A673 (cell line): ENCODE data around the gene CHCHD2. TPM values are rescaled to one million over a fixed set of nuclear protein-coding genes. Genes with fewer than 3 reads are reported as not detected.

Source experiments
- BruUV-seq: library from RNA; stranded (reverse); fragments of 400-500 nt; replicated peaks from 2 replicates; lab custom pipeline; 2021; lab: Mats Ljungman, UMichigan
- CTCF ChIA-PET: fragments of 300-600 bp; sonication (Branson Sonifier 250); formaldehyde crosslinking; loops from one replicate; lab custom pipeline; 2022; ENCODE audit warnings: antibody characterized with exemption; lab: Charles Lee
- POLR2A ChIA-PET: fragments of 300-600 bp; sonication (Branson Sonifier 250); formaldehyde crosslinking; loops from one replicate; lab custom pipeline; 2022; ENCODE audit warnings: antibody characterized with exemption; ENCODE audit not compliant: low non-redundant PET; lab: Charles Lee
- DNase-seq: peaks from one replicate; pipeline ENCODE4 v3.0.0-alpha.2; 2015; ENCODE audit warnings: low spot score
- H3K27ac ChIP-seq: fragments of 200-600 bp; sonication (generic); 2 replicates; pipeline ENCODE4 v1.5.1; 2016; ENCODE audit warnings: mixed run types, low read depth, mild to moderate bottlenecking, mixed read lengths, antibody characterized with exemption, low read length; ENCODE audit not compliant: poor library complexity, severe bottlenecking
- H3K27me3 ChIP-seq: fragments of 200-600 bp; sonication (generic); replicated peaks from 2 replicates; pipeline ENCODE4 v1.6.1; 2017; ENCODE audit warnings: mixed run types, low read depth, mild to moderate bottlenecking, mixed read lengths, antibody characterized with exemption, low read length; ENCODE audit not compliant: insufficient read depth, poor library complexity
- H3K36me3 ChIP-seq: fragments of 200-600 bp; sonication (generic); 2 replicates; pipeline ENCODE4 v1.6.1; 2016; ENCODE audit warnings: mixed run types, mild to moderate bottlenecking, mixed read lengths, antibody characterized with exemption, low read length; ENCODE audit not compliant: insufficient read depth, poor library complexity, severe bottlenecking
- H3K4me1 ChIP-seq: fragments of 200-600 bp; sonication (generic); 2 replicates; pipeline ENCODE4 v1.6.1; 2017; ENCODE audit warnings: mixed run types, mild to moderate bottlenecking, mixed read lengths, antibody characterized with exemption, low read length; ENCODE audit not compliant: insufficient read depth, poor library complexity, severe bottlenecking
- H3K4me3 ChIP-seq: fragments of 200-600 bp; sonication (generic); 2 replicates; pipeline ENCODE4 v1.5.1; 2016; ENCODE audit warnings: low read depth, mixed run types, mild to moderate bottlenecking, mixed read lengths, low read length; ENCODE audit not compliant: poor library complexity, severe bottlenecking
- H3K9me3 ChIP-seq: fragments of 200-600 bp; sonication (generic); 2 replicates; pipeline ENCODE4 v1.6.1; 2016; ENCODE audit warnings: mixed run types, low read depth, mild to moderate bottlenecking, mixed read lengths, antibody characterized with exemption, low read length; ENCODE audit not compliant: poor library complexity, severe bottlenecking
- EZH2 ChIP-seq: fragments of 200-600 bp; sonication (generic); IDR thresholded peaks from 2 replicates; pipeline ENCODE4 v1.6.1; 2017; ENCODE audit warnings: borderline replicate concordance, low read depth, mild to moderate bottlenecking, mixed read lengths, antibody characterized with exemption, low read length; ENCODE audit not compliant: poor library complexity, severe bottlenecking
- intact Hi-C: fragments of 100-400 bp; cut with micrococcal nuclease; formaldehyde crosslinking; loops from one replicate; pipeline ENCODE4 v1.10.0; 2022; ENCODE audit not compliant: unreplicated experiment
- total RNA-seq: library from RNA; stranded (reverse); gene quantifications from 2 replicates; pipeline ENCODE4 v1.2.3, GENCODE V29; 2021
- TF ChIP-seq, protein P1 (sequence below): fragments of 300-800, 200-600 bp; sonication (generic); conservative IDR thresholded peaks from 2 replicates; pipeline ENCODE4 v1.5.1; 2017; ENCODE audit warnings: low read depth, mild to moderate bottlenecking, antibody characterized with exemption, low read length, moderate library complexity, mixed read lengths

CHCHD2 gene
- total RNA-seq, 1 experiment from 2014 or later, result 533 TPM

DNA sequence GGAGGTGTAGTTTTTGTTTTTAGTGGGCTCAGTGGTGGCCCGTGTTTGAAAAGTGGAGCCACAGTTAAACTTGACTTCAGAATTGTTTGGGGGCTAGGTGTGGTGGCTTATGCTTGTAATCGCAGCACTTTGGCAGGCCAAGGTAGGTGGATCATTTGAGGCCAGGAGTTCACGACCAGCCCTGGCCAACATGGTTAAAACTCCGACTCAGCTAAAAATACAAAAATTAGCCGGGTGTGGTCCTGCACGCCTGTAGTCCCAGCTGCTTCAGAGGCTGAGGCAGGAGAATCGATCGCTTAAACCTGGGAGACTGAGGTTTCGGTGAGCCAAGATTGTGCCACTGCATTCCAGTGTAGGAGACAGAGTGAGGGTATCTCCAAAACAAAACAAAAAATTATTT lies 52.9 kb downstream of the CHCHD2 start:
- Histone ChIP-seq H3K27me3 (no peaks in the 10 kb centered on the region), H3K4me1 (peaks cover 35% of the 10 kb centered on the region), H3K4me3 (peak overlapping the region; percentile 90), H3K9me3 (no peaks in the 10 kb centered on the region), H3K27ac (peak overlapping the region; percentile 92), H3K36me3 (peaks cover 59% of the 10 kb centered on the region)
- intact Hi-C loops, result no loop called here
- no TSS peak for BruUV-seq
- DNase-seq, result no peak
- CTCF ChIA-PET, result no interaction called here
- TF ChIP-seq EZH2, result no peak
- TF ChIP-seq, protein P1, sequence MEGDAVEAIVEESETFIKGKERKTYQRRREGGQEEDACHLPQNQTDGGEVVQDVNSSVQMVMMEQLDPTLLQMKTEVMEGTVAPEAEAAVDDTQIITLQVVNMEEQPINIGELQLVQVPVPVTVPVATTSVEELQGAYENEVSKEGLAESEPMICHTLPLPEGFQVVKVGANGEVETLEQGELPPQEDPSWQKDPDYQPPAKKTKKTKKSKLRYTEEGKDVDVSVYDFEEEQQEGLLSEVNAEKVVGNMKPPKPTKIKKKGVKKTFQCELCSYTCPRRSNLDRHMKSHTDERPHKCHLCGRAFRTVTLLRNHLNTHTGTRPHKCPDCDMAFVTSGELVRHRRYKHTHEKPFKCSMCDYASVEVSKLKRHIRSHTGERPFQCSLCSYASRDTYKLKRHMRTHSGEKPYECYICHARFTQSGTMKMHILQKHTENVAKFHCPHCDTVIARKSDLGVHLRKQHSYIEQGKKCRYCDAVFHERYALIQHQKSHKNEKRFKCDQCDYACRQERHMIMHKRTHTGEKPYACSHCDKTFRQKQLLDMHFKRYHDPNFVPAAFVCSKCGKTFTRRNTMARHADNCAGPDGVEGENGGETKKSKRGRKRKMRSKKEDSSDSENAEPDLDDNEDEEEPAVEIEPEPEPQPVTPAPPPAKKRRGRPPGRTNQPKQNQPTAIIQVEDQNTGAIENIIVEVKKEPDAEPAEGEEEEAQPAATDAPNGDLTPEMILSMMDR, result no peak
- POLR2A ChIA-PET, result no interaction called here

Other genes with a start within 250 kb of the CHCHD2 start
- gene SEPTIN14, start 243.7 kb downstream of the CHCHD2 start, total RNA-seq, result not detected in 2 replicates
- 6.7 and 7.8 TPM in 2 replicates for gene ZNF713, start 219.0 kb downstream of the CHCHD2 start, total RNA-seq
- gene MRPS17, start 154.6 kb downstream of the CHCHD2 start, total RNA-seq, result 23.3 and 29.1 TPM in 2 replicates
- gene NIPSNAP2, start 141.9 kb downstream of the CHCHD2 start, total RNA-seq, result 91.8 and 93.7 TPM in 2 replicates
- 59.0 and 83.8 TPM in 2 replicates for gene PSPH, start 55.0 kb downstream of the CHCHD2 start, total RNA-seq
- 321 and 359 TPM in 2 replicates for gene CCT6A, start 54.7 kb downstream of the CHCHD2 start, total RNA-seq
- gene SUMF2, start 42.2 kb downstream of the CHCHD2 start, total RNA-seq, result 157 and 159 TPM in 2 replicates
- gene PHKG1, start 13.5 kb downstream of the CHCHD2 start, total RNA-seq, result 2.0 and 2.3 TPM in 2 replicates
- not detected in 2 replicates for gene NUPR2, start 9.9 kb upstream of the CHCHD2 start, total RNA-seq